ENCODE data around the gene PHC3. TPM values are rescaled to one million over a fixed set of nuclear protein-coding genes. Genes with fewer than 3 reads are reported as not detected.

Gene PHC3
- total RNA-seq, 2 experiments from 2014 or later, result 39.6 to 41.4 TPM

Other genes starting within 250 kb of the PHC3 start
- 10 to 100 TPM; 63.3 to 64.2 TPM for gene SEC62, start 214.9 kb downstream of the PHC3 start, total RNA-seq
- 1 to 10 TPM; 8.2 to 9.6 TPM for gene GPR160, start 143.7 kb downstream of the PHC3 start, total RNA-seq
- gene PRKCI, start 40.7 kb upstream of the PHC3 start, total RNA-seq, result 10 to 100 TPM; 19.3 to 22.8 TPM
- 10 to 100 TPM; 15.2 to 15.6 TPM for gene SKIL, start 176.0 kb upstream of the PHC3 start, total RNA-seq
- gene CLDN11, start 237.1 kb upstream of the PHC3 start, total RNA-seq, result not detected